Keratinocyte (primary cell): ENCODE measurements around the gene AXIN2. TPM values are rescaled to one million over a fixed set of nuclear protein-coding genes. Genes with fewer than 3 reads are reported as not detected.

Source experiments
- DNase-seq: peaks from one replicate; pipeline ENCODE4 v3.0.0-alpha.2; 2011; ENCODE audit warnings: low read depth, missing footprints, low spot score
- FAIRE-seq: peaks from 2 replicates; lab custom pipeline; 2011; peaks lifted over from hg19 to GRCh38; lab: Jason Lieb, UNC
- H2AFZ ChIP-seq: 2 replicates; pipeline ENCODE4 v1.6.0; 2012; ENCODE audit warnings: low read length, control low read depth, inconsistent platforms; ENCODE audit not compliant: control insufficient read depth
- H3K27ac ChIP-seq: 2 replicates; pipeline ENCODE4 v1.5.1; 2011; ENCODE audit warnings: low read length; ENCODE audit not compliant: control insufficient read depth, insufficient read depth
- H3K27me3 ChIP-seq: 3 replicates; pipeline ENCODE4 v1.6.0; 2011; ENCODE audit warnings: low read length; ENCODE audit not compliant: control insufficient read depth, insufficient read depth; ENCODE audit errors: extremely low read depth
- H3K36me3 ChIP-seq, 2 experiments: 2 replicates in 1 of 2; 3 replicates in 1 of 2; pipeline ENCODE4 v1.5.1; 2011; ENCODE audit warnings: low read length in 2 of 2, mild to moderate bottlenecking in 1 of 2; ENCODE audit not compliant: control insufficient read depth in 2 of 2, insufficient read depth in 2 of 2; ENCODE audit errors: extremely low read depth in 1 of 2
- H3K4me1 ChIP-seq: 3 replicates; pipeline ENCODE4 v1.5.1; 2011; ENCODE audit warnings: low read length; ENCODE audit not compliant: control insufficient read depth, insufficient read depth; ENCODE audit errors: extremely low read depth
- H3K4me2 ChIP-seq: 3 replicates; pipeline ENCODE4 v1.6.0; 2011; ENCODE audit warnings: low read depth, low read length; ENCODE audit not compliant: control insufficient read depth, insufficient read depth; ENCODE audit errors: extremely low read depth
- H3K4me3 ChIP-seq, 3 experiments: fragments of 200-600 bp in 1 of 3; sonication (generic) in 1 of 3; 2 replicates in 2 of 3; 3 replicates in 1 of 3; pipeline ENCODE4 v1.5.1; 2011 to 2016; ENCODE audit warnings: low read length in 3 of 3, mild to moderate bottlenecking in 3 of 3, control low read depth in 2 of 3, inconsistent platforms in 1 of 3, low read depth in 1 of 3, mixed read lengths in 1 of 3, mixed run types in 1 of 3, moderate library complexity in 1 of 3; ENCODE audit not compliant: control insufficient read depth in 2 of 3, insufficient read depth in 2 of 3; ENCODE audit errors: extremely low read depth in 1 of 3
- H3K79me2 ChIP-seq: 2 replicates; pipeline ENCODE4 v1.6.0; 2012; ENCODE audit warnings: low read length; ENCODE audit not compliant: control insufficient read depth, insufficient read depth
- H3K9ac ChIP-seq: 3 replicates; pipeline ENCODE4 v1.6.0; 2011; ENCODE audit warnings: low read length; ENCODE audit not compliant: control insufficient read depth, insufficient read depth; ENCODE audit errors: extremely low read depth
- H3K9me1 ChIP-seq: 3 replicates; pipeline ENCODE4 v1.6.0; 2011; ENCODE audit warnings: low read length; ENCODE audit not compliant: control insufficient read depth, insufficient read depth; ENCODE audit errors: extremely low read depth
- H3K9me3 ChIP-seq: 2 replicates; pipeline ENCODE4 v1.5.1; 2012; ENCODE audit warnings: low read depth, low read length; ENCODE audit not compliant: control insufficient read depth
- H4K20me1 ChIP-seq: 3 replicates; pipeline ENCODE4 v1.6.0; 2011; ENCODE audit warnings: low read length; ENCODE audit not compliant: control insufficient read depth, insufficient read depth; ENCODE audit errors: extremely low read depth
- EZH2 ChIP-seq: IDR thresholded peaks from one replicate; pipeline ENCODE4 v1.6.1; 2012; ENCODE audit warnings: inconsistent platforms, mild to moderate bottlenecking, low read length, moderate library complexity
- dilution Hi-C: fragments of 300-500 bp; cut with MboI; formaldehyde crosslinking; loops from one replicate; pipeline ENCODE4 v1.7.0; 2020; ENCODE audit warnings: low sequenced_read_pairs; ENCODE audit not compliant: extremely low pct_ligation_motif_present
- polyA plus RNA-seq, 5 experiments: library from polyadenylated mRNA; depleted of rRNA in 3 of 5; stranded (reverse) in 3 of 5; stranded (forward) in 1 of 5; unstranded in 1 of 5; fragments of >200 nt; gene quantifications; 1 replicate in 1 of 5; 2 replicates in 3 of 5; 3 replicates in 1 of 5; pipeline versions ENCODE4 v1.2.1 to v1.2.3, GENCODE V29; 2011 to 2012; ENCODE audit warnings: missing spikeins in 2 of 5, low read depth in 1 of 5, low replicate concordance in 1 of 5
- TF ChIP-seq, protein P1 (sequence below), 3 experiments: IDR thresholded peaks in 1 of 3; conservative IDR thresholded peaks in 1 of 3; optimal IDR thresholded peaks in 1 of 3; 2 replicates in 2 of 3; 3 replicates in 1 of 3; pipeline versions ENCODE3 to v1.5.1; 2011; ENCODE audit warnings: low read length in 3 of 3, mild to moderate bottlenecking in 3 of 3, moderate library complexity in 2 of 3, control low read depth in 1 of 3, inconsistent platforms in 1 of 3; ENCODE audit not compliant: insufficient read depth in 2 of 3; ENCODE audit errors: extremely low read depth in 1 of 3

Gene AXIN2
- polyA plus RNA-seq, 1 donor (not counting 4 experiments of a cell fraction or from before 2014, with no cell fraction given), result 0.14 TPM

DNA sequence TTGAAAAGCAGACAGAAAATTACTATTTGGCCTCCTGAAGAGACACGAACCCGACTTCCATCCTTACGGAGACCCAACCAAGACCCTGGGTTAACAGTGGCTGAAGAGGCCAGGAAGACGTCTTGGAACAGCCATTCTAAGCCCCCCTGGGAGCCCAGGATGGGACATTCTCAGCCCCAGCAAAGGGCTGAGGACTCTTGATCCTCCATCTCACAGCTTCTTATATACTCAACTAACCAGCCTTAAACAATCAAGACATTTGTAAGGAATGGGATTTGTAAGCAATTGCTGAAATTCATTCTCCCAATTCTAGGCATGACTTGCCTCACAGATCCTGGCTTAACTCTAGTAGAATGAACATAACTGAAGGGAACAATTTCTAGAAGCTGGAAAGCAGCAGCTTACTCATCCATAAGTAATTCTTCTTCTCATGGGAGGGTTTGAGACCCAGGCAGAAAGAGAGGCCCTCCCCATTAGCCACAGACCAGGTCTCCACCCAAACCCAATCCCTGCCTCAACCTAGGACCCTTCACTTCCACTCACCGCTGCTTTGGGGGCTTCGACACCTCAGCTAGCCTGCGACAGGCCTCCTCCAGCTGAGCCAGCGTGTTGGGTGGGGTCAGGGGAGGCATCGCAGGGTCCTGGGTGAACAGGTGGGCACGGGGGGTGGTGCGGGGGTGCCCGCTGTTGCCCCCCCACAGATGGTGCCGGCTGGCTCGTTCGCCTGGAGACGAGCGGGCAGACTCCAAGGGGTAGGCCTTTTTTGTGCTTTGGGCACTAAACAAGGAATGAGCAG lies 25.5 kb downstream of the AXIN2 start:
- Histone ChIP-seq H3K36me3 (no peaks in the 10 kb centered on the region), H3K9me1 (no peaks in the 10 kb centered on the region), H3K79me2 (no peaks in the 10 kb centered on the region), H3K4me1 (no peaks in the 10 kb centered on the region), H3K9me3 (no peaks in the 10 kb centered on the region), H3K4me2 (no peak overlapping the region), H2AFZ (no peak overlapping the region), H3K27ac (no peak overlapping the region), H3K9ac (no peak overlapping the region), H3K27me3 (no peaks in the 10 kb centered on the region), H3K4me3 (no peak overlapping the region), H4K20me1 (no peaks in the 10 kb centered on the region)
- dilution Hi-C loops, result no loop called here
- FAIRE-seq, result no peak
- no peak for DNase-seq
- TF ChIP-seq, protein P1, sequence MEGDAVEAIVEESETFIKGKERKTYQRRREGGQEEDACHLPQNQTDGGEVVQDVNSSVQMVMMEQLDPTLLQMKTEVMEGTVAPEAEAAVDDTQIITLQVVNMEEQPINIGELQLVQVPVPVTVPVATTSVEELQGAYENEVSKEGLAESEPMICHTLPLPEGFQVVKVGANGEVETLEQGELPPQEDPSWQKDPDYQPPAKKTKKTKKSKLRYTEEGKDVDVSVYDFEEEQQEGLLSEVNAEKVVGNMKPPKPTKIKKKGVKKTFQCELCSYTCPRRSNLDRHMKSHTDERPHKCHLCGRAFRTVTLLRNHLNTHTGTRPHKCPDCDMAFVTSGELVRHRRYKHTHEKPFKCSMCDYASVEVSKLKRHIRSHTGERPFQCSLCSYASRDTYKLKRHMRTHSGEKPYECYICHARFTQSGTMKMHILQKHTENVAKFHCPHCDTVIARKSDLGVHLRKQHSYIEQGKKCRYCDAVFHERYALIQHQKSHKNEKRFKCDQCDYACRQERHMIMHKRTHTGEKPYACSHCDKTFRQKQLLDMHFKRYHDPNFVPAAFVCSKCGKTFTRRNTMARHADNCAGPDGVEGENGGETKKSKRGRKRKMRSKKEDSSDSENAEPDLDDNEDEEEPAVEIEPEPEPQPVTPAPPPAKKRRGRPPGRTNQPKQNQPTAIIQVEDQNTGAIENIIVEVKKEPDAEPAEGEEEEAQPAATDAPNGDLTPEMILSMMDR (optimal IDR thresholded peaks at IDR 0.05 in 1 of 3, IDR thresholded peaks at IDR 0.05 in 1 of 3, conservative IDR thresholded peaks at IDR 0.05 in 1 of 3; ENCODE audit: extremely low read depth in 1 of 3, insufficient read depth in 2 of 3, low read length in 3 of 3), result no peak
- TF ChIP-seq EZH2, result no peak

- Histone ChIP-seq H3K4me1 (no peaks in the 10 kb centered on the region), H3K27me3 (no peaks in the 10 kb centered on the region), H2AFZ (no peak overlapping the region), H3K9ac (no peak overlapping the region), H4K20me1 (no peaks in the 10 kb centered on the region), H3K27ac (no peak overlapping the region), H3K9me1 (no peaks in the 10 kb centered on the region), H3K4me3 (no peak overlapping the region), H3K9me3 (no peaks in the 10 kb centered on the region), H3K4me2 (no peak overlapping the region), H3K79me2 (no peaks in the 10 kb centered on the region), H3K36me3 (no peaks in the 10 kb centered on the region)
- FAIRE-seq (no peak), DNase-seq (no peak)
- dilution Hi-C loops, result no loop called here
- no peak for TF ChIP-seq EZH2
- TF ChIP-seq, protein P1 (optimal IDR thresholded peaks at IDR 0.05 in 1 of 3, IDR thresholded peaks at IDR 0.05 in 1 of 3, conservative IDR thresholded peaks at IDR 0.05 in 1 of 3; ENCODE audit: extremely low read depth in 1 of 3, insufficient read depth in 2 of 3, low read length in 3 of 3), result no peak
Measured at GRCh38 chr17:65533852-65534457, 27.5 kb downstream of the AXIN2 start.
